Stimulated activated naive B cell treated with anti-CD40 and anti-IgM and Interleukin-4, amounts not matched to agents 10 μg/mL and 1 μg/mL and 100 μg/mL, for 72 hours (primary cell): ENCODE measurements around the gene ARHGDIG.

Source experiments
- ATAC-seq, 2 donors: fragments of 150-1000 bp; cut with Tn5 transposase; replicated peaks; 2 replicates each; pipeline ENCODE4 v1.10.0; 2021; ENCODE audit warnings: moderate library complexity in 1 of 2
- DNase-seq: peaks from one replicate; pipeline ENCODE4 v3.0.0; 2021
- H3K27ac Mint-ChIP-seq: one replicate; pipeline ENCODE4 v1.8.0; 2022; ENCODE audit warnings: mild to moderate bottlenecking, mixed read lengths
- H3K27me3 Mint-ChIP-seq, 2 donors: one replicate each; pipeline ENCODE4 v1.8.0; 2022; ENCODE audit warnings: mixed read lengths in 2 of 2
- H3K36me3 Mint-ChIP-seq, 2 donors: one replicate each; pipeline ENCODE4 v1.8.0; 2022; ENCODE audit warnings: mixed read lengths in 2 of 2, mild to moderate bottlenecking in 1 of 2
- H3K4me1 Mint-ChIP-seq, 2 donors: one replicate each; pipeline ENCODE4 v1.8.0; 2022; ENCODE audit warnings: mixed read lengths in 2 of 2, mild to moderate bottlenecking in 1 of 2
- H3K4me3 Mint-ChIP-seq, 2 donors: one replicate each; pipeline ENCODE4 v1.8.0; 2022; ENCODE audit warnings: mild to moderate bottlenecking in 2 of 2, mixed read lengths in 2 of 2, moderate library complexity in 1 of 2
- H3K9me3 Mint-ChIP-seq, 2 donors: one replicate each; pipeline ENCODE4 v1.8.0; 2022; ENCODE audit warnings: mixed read lengths in 2 of 2, mild to moderate bottlenecking in 1 of 2

The ARHGDIG gene

GRCh38 chr16:290015-290680 is 9.8 kb downstream of the ARHGDIG start:
- Mint-ChIP-seq H3K9me3 (no peaks in the 10 kb centered on the region), H3K27ac (no peak overlapping the region), H3K4me1 (peaks cover 0 to 2% of the 10 kb centered on the region in 2 donors), H3K27me3 (no peaks in the 10 kb centered on the region), H3K36me3 (peaks cover 56 to 66% of the 10 kb centered on the region in 2 donors), H3K4me3 (no peak overlapping the region)
- DNase-seq: no peak
- no peak for ATAC-seq

GRCh38 chr16:290681-291405 is 10.5 kb downstream of the ARHGDIG start:
- Mint-ChIP-seq H3K4me3 (no peak overlapping the region), H3K4me1 (peaks cover 0 to 2% of the 10 kb centered on the region in 2 donors), H3K9me3 (no peaks in the 10 kb centered on the region), H3K27me3 (no peaks in the 10 kb centered on the region), H3K27ac (peak overlapping the region; percentile 14), H3K36me3 (peaks cover 51 to 66% of the 10 kb centered on the region in 2 donors)
- ATAC-seq: no peak
- no peak for DNase-seq

- Mint-ChIP-seq H3K27me3 (no peaks in the 10 kb centered on the region), H3K4me1 (peaks cover 0 to 2% of the 10 kb centered on the region in 2 donors), H3K9me3 (no peaks in the 10 kb centered on the region), H3K36me3 (peaks cover 50 to 62% of the 10 kb centered on the region in 2 donors), H3K4me3 (no peak overlapping the region), H3K27ac (peak overlapping the region; percentile 31)
- no peak for DNase-seq
- ATAC-seq: no peak
These were observed 11.1 kb downstream of the ARHGDIG start for GRCh38 chr16:291539-291938.

GRCh38 chr16:293043-293775 is 12.8 kb downstream of the ARHGDIG start:
- Mint-ChIP-seq H3K27me3 (no peaks in the 10 kb centered on the region), H3K9me3 (no peaks in the 10 kb centered on the region), H3K27ac (no peak overlapping the region), H3K4me1 (no peaks in the 10 kb centered on the region), H3K36me3 (peaks cover 52 to 55% of the 10 kb centered on the region in 2 donors), H3K4me3 (no peak overlapping the region)
- ATAC-seq (no peak), DNase-seq (no peak)

- no peaks in the 10 kb centered on the region for H3K27me3 Mint-ChIP-seq
- ATAC-seq (no peak), DNase-seq (no peak)
- no peaks in the 10 kb centered on the region for H3K4me1 Mint-ChIP-seq
- no peak overlapping the region for H3K27ac Mint-ChIP-seq
- H3K36me3 Mint-ChIP-seq: peaks cover 42 to 45% of the 10 kb centered on the region in 2 donors
- no peaks in the 10 kb centered on the region for H3K9me3 Mint-ChIP-seq
- H3K4me3 Mint-ChIP-seq: no peak overlapping the region
These were observed 15.9 kb downstream of the ARHGDIG start for GRCh38 chr16:296276-296675.

GRCh38 chr16:296806-297510 is 16.6 kb downstream of the ARHGDIG start:
- no peak for DNase-seq
- H3K27me3 Mint-ChIP-seq: no peaks in the 10 kb centered on the region
- no peak for ATAC-seq
- H3K27ac Mint-ChIP-seq: peak overlapping the region; percentile 31
- no peak overlapping the region for H3K4me3 Mint-ChIP-seq
- H3K4me1 Mint-ChIP-seq: no peaks in the 10 kb centered on the region
- H3K9me3 Mint-ChIP-seq: no peaks in the 10 kb centered on the region
- H3K36me3 Mint-ChIP-seq: peaks cover 35 to 42% of the 10 kb centered on the region in 2 donors

- no peak for ATAC-seq
- no peak overlapping the region for H3K27ac Mint-ChIP-seq
- H3K4me1 Mint-ChIP-seq: no peaks in the 10 kb centered on the region
- peaks cover 27 to 44% of the 10 kb centered on the region in 2 donors for H3K36me3 Mint-ChIP-seq
- no peaks in the 10 kb centered on the region for H3K27me3 Mint-ChIP-seq
- no peak overlapping the region for H3K4me3 Mint-ChIP-seq
- H3K9me3 Mint-ChIP-seq: no peaks in the 10 kb centered on the region
- DNase-seq: no peak
These were observed 17.4 kb downstream of the ARHGDIG start for GRCh38 chr16:297832-298231.

GRCh38 chr16:301235-301634 is 20.8 kb downstream of the ARHGDIG start:
- no peaks in the 10 kb centered on the region for H3K9me3 Mint-ChIP-seq
- no peak overlapping the region for H3K27ac Mint-ChIP-seq
- H3K4me1 Mint-ChIP-seq: peaks cover 4 to 6% of the 10 kb centered on the region in 2 donors
- ATAC-seq (no peak), DNase-seq (no peak)
- no peak overlapping the region for H3K4me3 Mint-ChIP-seq
- peaks cover 29 to 56% of the 10 kb centered on the region in 2 donors for H3K36me3 Mint-ChIP-seq
- no peaks in the 10 kb centered on the region for H3K27me3 Mint-ChIP-seq

- ATAC-seq (no peak), DNase-seq (no peak)
- Mint-ChIP-seq H3K36me3 (peaks cover 31 to 60% of the 10 kb centered on the region in 2 donors), H3K4me1 (peaks cover 6 to 13% of the 10 kb centered on the region in 2 donors), H3K27me3 (no peaks in the 10 kb centered on the region), H3K27ac (peak overlapping the region; percentile 20), H3K4me3 (no peak overlapping the region), H3K9me3 (no peaks in the 10 kb centered on the region)
These were observed 21.6 kb downstream of the ARHGDIG start for GRCh38 chr16:301950-302349.

- peak in 1 of 2 donors; percentile 39 for ATAC-seq
- H3K36me3 Mint-ChIP-seq: peaks cover 28 to 57% of the 10 kb centered on the region in 2 donors
These were observed 23.5 kb downstream of the ARHGDIG start for GRCh38 chr16:303760-304505.

GRCh38 chr16:305916-306626 is 25.7 kb downstream of the ARHGDIG start:
- no peak overlapping the region for H3K4me3 Mint-ChIP-seq
- peaks cover 31 to 64% of the 10 kb centered on the region in 2 donors for H3K36me3 Mint-ChIP-seq
- no peaks in the 10 kb centered on the region for H3K9me3 Mint-ChIP-seq
- ATAC-seq (no peak), DNase-seq (no peak)
- H3K27ac Mint-ChIP-seq: peak overlapping the region; percentile 51
- H3K27me3 Mint-ChIP-seq: no peaks in the 10 kb centered on the region
- H3K4me1 Mint-ChIP-seq: peaks cover 8 to 33% of the 10 kb centered on the region in 2 donors

More at GRCh38 chr16:303760-304505, 23.5 kb downstream of the ARHGDIG start:
- H3K27me3 Mint-ChIP-seq: no peaks in the 10 kb centered on the region
- no peak for DNase-seq
- peaks cover 6 to 24% of the 10 kb centered on the region in 2 donors for H3K4me1 Mint-ChIP-seq
- H3K27ac Mint-ChIP-seq: peak overlapping the region; percentile 9
- H3K4me3 Mint-ChIP-seq: no peak overlapping the region
- no peaks in the 10 kb centered on the region for H3K9me3 Mint-ChIP-seq

GRCh38 chr16:306911-307370 is 26.6 kb downstream of the ARHGDIG start:
- Mint-ChIP-seq H3K36me3 (peaks cover 38 to 62% of the 10 kb centered on the region in 2 donors), H3K27ac (peak overlapping the region; percentile 20), H3K27me3 (no peaks in the 10 kb centered on the region), H3K4me3 (no peak overlapping the region), H3K9me3 (no peaks in the 10 kb centered on the region), H3K4me1 (peaks cover 8 to 33% of the 10 kb centered on the region in 2 donors)
- DNase-seq (no peak), ATAC-seq (no peak)
